NK-92 treated with Interleukin-12 subunit alpha and Interleukin-12 subunit beta, amount 100 ng/mL, for 24 hours (cell line): ENCODE data around the gene ACTG2.
"Not testable (repeated sequence)": the region's sequence is repeated elsewhere in the genome, so short reads cannot be mapped to it uniquely, and the experiment has no call there.

Source experiments
- DNase-seq: peaks from one replicate; lab custom pipeline; 2025; lab: John Stamatoyannopoulos, UW

ACTG2 gene

DNA sequence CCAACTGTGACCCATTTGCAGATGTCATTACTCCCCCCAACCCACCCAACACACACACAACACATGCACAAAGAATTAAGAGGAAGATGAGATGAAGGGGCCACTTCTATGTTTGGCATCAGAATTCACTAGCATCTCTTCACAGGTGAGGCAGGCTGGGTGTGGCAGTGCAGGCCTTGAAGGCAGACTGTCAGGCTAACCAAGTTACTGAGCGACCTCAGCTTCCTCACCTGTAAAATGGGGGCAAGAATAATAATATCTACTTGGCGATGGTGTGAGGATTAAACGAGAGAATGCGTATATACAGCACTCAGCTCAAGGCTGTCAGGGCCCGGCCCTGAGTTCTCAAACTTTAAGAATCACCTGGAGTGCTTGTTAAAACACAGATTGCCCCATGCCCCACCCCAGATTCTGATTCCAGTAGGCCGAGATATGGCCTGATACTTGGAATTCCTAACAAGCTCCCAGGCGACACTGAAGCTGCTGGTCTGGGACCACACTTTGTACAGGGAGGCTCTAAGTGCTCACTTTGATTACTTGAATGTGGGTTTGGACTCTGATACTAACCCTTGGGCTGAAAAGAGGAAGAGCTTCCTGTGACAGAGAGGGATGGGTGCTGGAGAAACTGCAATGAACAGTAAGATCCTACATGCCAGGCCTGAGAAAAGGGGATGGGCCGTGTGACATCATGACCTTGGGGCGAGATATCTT, 1.1 kb downstream of the ACTG2 start:
- no peak for DNase-seq

DNA sequence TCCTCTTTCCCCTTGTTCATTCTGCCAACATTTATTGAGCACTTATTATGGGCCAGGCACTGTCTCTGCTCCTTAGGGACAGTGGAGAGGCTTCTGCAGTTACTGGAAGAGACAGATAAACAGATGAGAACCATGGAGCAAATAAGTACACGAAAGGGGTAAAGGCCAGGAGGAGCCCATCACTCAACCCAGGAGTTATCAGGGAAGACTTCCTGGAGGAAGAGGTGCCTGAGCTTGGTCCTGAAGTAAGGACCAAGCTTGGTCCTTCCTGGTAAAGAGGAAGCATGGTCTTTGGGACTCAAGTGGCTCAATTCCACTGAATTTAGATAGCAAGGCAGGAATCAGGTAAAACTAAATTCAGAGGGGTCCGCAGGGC, 1.7 kb downstream of the ACTG2 start:
- DNase-seq, result no peak

DNA sequence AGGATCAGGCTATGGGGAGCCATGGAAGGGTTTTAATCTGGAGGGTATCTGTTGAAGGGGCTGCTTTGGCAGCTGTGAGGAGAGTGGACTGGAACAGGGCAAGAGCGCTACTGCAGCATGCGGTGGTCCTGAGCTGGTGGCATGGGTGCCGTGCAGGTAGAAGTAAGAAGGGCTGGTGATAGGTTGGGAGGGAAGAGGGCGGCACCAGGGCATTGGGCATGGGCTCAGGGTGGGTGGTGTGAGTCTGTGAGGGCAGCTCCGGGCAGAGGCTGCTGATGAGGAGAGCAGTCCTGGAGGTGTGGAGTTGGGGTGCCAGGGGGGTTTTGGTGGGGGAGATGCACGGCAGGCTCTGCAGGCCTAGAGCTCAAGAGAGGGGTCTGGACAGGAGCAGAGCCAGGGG, 2.1 kb downstream of the ACTG2 start:
- DNase-seq, result no peak

DNA sequence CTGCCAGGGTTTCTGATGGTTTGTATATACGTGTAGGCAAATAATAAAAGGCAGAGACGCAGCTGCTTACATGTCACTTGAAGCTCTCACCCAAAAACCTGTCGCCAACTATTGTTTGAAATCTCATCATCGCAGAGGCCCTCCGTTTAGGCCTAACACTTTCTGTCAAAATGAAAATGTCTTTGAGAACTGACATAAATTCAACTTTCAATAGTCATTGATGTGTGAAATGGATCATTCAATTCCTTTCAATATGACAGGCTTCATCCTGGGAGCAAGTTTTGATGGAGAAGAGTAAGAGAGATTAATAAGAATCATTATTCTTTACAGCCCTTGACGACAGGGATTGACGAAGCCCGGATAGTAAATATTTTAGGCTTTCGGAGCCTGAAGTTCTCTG, 2.7 kb downstream of the ACTG2 start:
- DNase-seq, result no peak

DNA sequence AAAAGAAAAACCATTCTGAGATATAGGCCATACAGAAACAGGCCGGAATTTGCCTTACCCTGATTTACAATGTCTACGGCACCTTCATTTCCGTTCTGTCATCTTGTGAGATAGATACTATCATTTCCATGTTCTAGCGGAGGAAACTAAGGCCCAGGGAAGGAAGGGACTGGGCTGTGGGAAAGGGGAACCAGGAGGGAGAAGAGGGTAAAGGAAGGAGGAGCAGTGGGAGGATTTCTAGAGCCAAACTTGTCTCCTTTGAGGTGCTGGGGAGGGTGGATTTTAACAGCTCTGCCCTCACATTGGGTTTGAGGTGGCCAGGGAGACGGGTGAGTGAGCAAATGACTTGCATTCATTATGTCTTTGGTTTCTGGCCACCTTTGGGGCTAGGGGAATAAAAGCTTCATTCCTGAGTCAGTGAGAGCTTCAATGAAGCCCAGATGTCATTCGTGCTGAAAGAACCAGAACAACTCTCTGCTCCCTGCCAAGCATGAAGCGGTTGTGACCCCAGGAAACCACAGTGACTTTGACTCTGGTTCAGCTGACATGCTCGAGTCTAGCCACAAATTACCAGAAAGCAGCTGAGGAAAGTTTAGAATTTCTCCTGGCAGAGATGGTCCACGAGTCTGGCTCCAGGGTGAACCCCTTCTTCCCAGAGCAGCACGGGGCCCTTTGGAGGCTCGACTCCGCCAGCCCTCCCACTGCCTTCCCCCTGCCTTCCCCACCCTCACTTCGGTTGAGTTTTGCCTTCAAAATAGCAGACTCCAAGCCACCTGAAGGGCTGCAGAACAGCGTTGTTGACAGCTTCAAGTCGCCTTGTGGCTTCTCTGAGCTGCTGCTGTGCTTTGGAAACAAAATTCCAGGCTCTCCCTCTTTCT, 3.8 kb downstream of the ACTG2 start:
- no peak for DNase-seq

DNA sequence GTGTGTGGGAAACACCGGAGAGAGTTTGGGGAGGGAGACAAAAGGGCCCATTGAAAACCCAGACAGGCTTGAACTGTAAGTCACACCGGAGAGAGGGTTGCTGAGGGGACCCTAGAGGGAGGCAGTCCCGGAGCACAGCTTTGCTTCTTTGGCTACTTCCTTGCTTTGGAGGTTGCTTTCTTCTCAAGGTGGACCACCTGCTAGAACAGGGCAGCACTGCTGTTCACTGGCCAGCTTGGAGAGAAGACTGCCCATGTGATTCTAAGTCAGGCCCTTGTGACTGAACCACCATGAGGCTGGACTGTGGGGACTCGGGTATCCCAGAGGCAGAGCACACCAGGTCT, 4.4 kb downstream of the ACTG2 start:
- no peak for DNase-seq

DNA sequence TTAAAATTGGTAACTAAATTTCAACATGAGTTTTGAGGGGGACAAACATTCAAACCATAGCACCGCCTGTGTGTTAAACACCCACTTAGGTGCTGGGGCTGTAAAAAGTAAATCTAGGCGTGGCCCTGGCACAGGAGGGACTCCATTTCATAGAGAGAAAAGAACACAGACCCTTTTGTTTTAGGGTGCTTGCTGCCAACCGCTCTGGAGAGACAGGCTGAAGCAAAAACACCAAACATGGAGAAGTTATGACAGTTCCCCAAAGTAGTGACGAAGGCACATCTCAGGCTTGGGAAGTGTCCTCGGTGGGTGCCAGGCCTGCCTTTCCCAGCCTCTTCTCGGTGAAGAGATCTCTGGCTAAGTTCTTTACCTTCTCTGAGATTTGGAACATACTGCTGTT, 5.1 kb downstream of the ACTG2 start:
- DNase-seq, result no peak

DNA sequence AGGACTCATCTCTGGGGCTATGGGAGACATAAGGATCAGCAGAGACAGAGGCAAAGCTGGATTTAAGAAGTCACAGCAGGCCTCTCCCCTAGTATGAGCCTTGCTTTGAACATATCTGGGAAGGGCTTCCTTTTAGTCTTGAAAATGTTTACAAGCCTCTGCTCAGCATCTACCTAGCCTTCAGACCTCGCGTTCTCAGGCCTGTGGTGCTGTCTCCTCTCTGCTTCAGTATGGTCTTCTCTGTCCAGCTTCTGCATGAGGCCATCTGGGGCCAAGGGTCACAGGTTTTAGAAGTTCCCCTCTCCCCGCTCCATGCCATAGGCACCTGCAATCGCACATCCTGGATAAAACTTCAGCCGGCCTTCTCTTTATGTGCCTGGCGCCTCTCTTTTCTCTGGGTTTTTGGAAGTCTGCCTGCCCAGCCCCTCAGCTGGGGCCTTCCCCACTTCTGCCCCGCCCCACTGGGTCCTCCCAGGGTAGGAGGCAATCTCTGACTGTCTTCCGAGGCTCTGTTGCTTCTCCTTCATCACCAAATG, 7.1 kb downstream of the ACTG2 start:
- no peak for DNase-seq

DNA sequence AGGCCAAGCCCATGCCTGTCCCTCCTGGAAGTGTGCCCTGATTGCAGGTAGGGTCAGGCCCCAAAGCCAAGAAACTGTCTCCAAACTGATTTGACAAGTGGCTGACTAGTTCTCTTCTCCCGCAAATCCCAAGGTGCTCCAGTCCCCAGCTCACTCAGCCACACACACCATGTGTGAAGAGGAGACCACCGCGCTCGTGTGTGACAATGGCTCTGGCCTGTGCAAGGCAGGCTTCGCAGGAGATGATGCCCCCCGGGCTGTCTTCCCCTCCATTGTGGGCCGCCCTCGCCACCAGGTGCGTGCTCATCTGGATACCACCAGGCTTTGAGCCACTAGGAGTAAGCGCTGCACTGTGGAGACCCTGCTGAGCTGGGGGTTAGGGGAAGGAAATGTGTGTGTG, 8.3 kb downstream of the ACTG2 start:
- no peak for DNase-seq

DNA sequence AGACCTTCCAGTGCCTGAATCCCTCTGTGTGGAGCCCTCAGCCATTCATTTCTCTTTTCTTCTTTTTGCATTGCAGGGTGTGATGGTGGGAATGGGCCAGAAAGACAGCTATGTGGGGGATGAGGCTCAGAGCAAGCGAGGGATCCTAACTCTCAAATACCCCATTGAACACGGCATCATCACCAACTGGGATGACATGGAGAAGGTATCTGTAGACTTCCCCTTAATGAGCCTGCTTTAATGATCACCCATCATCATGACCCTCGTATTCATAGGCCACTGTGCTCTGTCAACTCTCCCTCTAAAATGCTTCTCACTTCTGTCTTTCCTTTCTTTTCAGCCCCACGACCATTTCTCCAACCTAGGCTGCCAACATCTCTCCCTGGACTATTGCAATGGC, 9.5 kb downstream of the ACTG2 start:
- no peak for DNase-seq

DNA sequence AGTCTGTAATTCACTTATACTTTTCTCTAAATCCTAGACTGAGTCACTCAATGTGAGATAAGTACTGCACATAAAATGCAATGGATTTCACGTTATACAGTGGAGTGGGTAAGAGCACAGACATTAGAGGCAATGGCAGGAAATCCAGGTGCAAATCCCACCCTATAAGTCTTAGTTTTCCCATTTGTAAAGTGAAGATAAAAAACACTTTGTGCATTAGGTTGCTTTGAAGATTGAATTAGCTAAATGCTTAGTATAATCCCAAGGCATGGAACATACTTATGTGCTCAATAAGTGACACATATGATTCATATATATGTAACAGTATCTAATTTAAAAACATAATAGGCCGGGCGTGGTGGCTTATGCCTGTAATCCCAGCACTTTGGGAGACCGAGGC, 10.5 kb downstream of the ACTG2 start:
- no peak for DNase-seq

DNA sequence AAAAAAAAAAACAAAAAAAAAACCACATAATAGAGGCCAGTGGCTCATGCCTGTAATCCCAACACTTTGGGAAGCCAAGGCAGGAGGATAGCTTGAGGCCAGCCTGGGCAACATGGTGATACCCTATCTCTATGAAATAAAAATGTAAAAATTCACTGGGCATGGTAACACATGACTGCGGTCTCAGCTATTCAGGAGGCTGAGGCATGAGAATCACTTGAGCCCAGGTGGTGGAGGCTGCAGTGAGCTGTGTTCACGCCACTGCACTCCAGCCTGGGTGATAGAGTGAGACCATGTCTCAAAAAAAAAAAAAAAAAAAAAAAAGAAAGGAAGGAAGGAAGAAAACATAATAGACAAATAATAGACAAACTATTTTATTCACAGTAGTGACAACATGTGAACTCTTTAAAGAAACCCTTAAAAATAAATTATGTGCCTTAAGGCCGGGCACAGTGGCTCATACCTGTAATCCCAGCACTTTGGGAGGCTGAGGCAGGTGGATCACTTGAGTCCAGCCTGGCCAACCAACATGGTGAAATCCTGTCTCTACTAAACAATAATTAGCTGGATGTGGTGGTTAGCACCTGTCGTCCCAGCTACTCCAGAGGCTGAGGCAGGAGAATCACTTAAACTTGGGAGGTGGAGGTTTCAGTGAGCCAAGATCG, 11.3 kb downstream of the ACTG2 start:
- DNase-seq, result not testable (repeated sequence)

DNA sequence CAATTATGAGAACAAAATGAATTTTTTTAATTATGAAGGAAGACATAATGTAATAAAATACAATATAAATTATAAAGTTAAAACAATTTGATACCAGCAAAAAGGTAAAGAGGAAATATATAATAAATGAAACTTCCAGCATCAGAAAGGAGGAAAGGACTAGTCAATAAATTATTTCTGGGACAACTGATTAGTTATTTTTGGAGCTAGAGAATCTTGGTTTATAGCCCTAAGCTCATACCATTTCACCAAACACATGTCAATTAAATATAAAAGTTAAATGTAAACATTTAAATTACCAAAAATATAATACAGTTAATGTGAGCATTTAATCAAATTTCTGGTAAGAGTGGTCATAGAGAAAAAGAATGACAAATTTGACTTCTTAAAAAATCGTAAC, 12.1 kb downstream of the ACTG2 start:
- DNase-seq, result no peak

DNA sequence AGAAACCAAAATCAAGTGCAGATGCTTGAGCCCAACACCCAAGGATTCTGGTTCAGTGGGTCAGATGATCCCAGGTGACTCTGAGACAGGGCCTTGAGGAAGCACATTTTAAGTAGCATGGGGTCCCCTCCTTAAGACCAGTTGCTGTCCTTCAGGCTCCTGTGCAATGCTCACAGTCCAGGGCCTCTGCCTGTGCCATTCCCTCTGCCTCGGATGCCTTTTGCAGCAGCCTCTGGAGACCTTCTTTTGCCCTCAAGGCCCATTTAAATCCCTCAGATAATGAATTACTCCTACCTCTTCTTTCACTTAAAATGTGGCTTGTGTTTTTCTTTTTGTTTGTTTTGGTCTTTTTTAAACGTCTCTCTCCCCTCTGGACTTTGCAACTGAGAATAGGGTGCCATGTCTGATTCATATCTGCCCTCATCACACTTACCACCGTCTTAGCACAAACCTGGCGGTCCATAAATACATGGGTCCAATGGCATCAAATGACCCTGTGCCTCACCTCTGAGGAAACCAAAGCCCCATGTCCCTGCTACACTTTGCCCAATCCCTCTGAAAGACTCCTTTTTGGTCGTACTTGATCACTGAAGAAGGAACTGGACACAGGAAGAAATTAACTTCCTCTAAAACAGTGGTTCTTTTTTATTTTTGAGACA, 14.2 kb downstream of the ACTG2 start:
- DNase-seq, result no peak

DNA sequence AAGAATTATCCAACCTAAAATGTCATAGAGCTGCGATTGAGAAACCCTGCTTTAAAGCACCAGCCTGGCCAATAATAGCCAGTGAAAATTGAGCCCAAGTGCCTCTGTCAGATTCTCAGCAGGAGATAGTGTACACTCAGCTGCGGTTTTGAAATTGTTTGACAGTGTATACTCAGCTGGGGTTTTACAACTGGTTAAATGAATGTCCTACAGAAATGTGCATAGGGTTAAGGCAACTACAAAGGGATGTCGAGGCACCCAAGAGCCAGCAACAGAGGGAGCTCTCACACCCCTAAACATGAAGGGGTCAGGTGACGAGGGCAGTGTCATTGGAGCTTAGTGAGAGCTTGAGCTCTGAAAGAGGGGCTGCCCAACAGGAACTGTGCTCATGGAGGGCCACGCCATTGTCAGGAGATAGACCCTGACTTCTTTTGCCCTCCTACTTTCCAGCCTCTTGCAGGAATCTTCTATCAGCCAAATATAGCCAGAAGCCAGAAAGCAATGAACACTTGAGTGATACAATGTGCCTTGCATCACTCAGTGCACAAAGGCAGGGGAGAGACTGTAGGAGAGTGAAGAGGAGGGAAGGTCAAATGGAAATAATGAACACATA, 15.1 kb downstream of the ACTG2 start:
- peak; percentile 11 for DNase-seq

DNA sequence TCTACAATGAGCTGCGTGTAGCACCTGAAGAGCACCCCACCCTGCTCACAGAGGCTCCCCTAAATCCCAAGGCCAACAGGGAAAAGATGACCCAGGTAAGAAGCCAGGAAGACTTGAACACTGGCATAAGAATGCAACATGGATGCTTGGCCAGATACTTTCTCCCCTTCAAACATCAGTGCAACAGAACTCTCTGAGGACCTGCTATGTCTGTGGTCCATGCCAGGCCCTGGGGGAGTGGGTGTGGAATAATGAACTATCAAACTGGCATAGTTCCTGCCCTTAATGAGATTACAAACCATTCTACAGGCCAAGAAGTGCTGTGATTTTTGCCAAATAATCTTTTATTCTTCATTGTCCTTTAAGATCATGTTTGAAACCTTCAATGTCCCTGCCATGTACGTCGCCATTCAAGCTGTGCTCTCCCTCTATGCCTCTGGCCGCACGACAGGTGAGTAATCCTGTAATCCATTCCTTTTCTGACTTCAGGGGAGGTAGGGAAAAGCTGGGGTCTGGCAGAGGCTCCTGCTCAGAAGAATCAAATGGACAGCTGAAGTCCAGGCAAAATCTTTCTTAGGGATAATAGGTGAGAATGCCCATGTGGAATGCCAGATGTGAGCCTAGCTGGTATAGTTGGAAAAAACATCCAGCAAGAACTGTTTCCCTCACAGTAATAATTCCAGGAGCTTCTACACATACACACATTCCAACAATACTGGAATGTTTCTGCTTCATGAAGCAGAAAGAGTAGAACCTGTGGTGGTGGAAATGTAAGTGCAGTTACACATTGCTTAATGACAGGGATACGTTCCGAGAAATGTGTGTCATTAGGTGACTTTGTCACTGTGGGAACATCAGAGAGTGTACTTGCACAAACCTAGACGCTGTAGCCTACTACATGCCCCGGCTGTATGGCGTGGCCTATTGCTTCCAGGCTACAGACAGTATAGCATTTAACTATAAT, 16.2 kb downstream of the ACTG2 start:
- DNase-seq, result no peak

DNA sequence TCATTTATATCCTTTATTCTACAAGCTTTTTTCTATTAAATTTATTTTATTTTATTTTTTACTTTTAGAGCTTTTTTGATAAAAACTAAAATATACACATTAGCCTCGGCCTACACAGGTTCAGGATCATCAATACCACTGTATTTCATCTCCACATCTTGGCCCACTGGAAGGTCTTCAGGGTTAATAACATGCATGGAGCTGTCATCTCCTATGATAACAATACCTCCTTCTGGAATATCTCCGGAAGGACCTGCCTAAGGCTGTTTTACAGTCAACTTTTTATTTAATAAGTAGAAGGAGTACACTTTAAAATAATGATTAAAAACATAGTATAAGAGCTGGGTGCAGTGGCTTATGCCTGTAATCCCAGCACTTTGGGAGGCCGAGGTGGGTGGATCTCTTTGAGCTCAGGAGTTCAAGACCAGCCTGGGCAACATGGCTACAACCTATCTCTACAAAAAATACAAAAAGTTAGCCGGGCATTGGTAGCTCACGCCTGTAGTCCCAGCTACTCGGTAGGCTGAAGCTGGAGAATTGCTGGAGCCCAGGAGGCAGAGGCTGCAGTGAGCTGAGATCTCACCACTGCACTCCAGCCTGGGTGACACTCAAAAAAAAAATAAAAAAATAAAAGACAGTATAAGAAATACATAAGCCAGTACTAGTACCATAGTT, 18.2 kb downstream of the ACTG2 start:
- no peak for DNase-seq

DNA sequence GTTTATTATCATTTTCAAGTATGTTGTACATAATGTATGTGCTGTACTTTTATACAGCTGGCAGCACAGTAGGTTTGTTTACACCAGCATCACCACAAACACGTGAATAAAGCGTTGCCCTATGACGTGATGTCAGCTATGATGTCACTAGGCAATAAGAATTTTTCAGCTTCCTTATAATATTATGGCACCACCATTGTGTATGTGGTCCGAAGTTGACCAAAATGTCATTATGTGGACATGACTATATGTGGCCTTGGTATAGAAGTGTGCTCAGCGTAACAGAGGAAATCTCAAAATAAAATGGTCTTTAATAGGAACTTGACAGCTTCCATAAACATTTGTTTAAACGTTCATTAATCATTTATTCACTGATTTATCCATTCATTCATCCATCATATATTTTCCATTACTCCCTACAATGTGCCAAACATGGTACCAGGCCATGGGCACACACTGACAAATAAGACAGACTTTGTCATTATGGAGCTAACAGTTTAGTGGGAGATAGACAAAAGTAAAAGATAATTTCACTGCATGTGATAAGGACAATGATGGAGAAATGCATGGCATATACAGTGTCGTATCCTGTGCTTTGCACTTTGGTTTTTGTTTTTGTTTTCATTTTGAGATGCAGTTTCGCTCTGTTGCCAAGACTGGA, 18.9 kb downstream of the ACTG2 start:
- no peak for DNase-seq

DNA sequence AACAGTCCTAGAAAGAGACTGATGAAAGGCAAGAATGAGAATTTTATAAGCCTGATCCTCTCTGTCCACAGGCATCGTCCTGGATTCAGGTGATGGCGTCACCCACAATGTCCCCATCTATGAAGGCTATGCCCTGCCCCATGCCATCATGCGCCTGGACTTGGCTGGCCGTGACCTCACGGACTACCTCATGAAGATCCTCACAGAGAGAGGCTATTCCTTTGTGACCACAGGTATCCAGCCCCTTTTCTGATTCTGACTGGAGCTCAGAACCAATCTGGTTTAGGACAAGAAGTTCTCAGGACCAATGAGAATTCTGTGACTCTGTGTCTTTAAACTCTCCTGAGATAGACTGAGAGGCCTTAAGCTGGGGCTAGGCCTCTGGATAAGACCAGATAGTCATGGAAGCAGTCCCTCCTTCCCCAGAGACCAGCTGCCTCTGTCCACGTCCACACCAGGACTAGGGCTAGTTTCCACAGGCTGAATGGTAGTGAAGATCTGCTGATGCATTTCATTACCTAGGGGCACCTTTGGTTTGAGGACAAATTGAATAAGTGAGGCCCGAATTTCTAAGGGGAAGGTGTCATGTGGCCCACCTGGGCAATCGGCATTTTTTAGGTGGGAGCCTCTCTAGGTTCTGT, 20.7 kb downstream of the ACTG2 start:
- no peak for DNase-seq
